Mucosa of rectum (tissue), 2 donors: ENCODE measurements around the gene NOB1.

ENCODE experiments used
- H3K27ac ChIP-seq, 2 donors: one replicate each; pipeline ENCODE4 v1.7.0; 2013; ENCODE audit warnings: inconsistent platforms in 2 of 2, low read depth in 2 of 2, low read length in 2 of 2
- H3K27me3 ChIP-seq, 2 donors: one replicate each; pipeline ENCODE4 v1.7.0; 2013; ENCODE audit warnings: low read length in 2 of 2; ENCODE audit not compliant: control insufficient read depth in 2 of 2, insufficient read depth in 2 of 2
- H3K36me3 ChIP-seq, 2 donors: one replicate each; pipeline ENCODE4 v1.7.0; 2013; ENCODE audit warnings: low read length in 2 of 2; ENCODE audit not compliant: control insufficient read depth in 2 of 2, insufficient read depth in 2 of 2
- H3K4me1 ChIP-seq, 2 donors: one replicate each; pipeline ENCODE4 v1.7.0; 2013; ENCODE audit warnings: low read length in 2 of 2, mild to moderate bottlenecking in 1 of 2; ENCODE audit not compliant: control insufficient read depth in 2 of 2, insufficient read depth in 2 of 2
- H3K4me3 ChIP-seq, 2 donors: one replicate each; pipeline ENCODE4 v1.7.0; 2013; ENCODE audit warnings: low read length in 2 of 2
- H3K9ac ChIP-seq, 2 donors: one replicate each; pipeline ENCODE4 v1.7.0; 2013; ENCODE audit warnings: low read length in 2 of 2, low read depth in 1 of 2, mild to moderate bottlenecking in 1 of 2
- H3K9me3 ChIP-seq, 2 donors: one replicate each; pipeline ENCODE4 v1.7.0; 2013; ENCODE audit warnings: low read length in 2 of 2; ENCODE audit not compliant: control insufficient read depth in 2 of 2
- donor health status: healthy.
- donor health status: Normal muscosa, but diverticular disease.

NOB1 gene

DNA sequence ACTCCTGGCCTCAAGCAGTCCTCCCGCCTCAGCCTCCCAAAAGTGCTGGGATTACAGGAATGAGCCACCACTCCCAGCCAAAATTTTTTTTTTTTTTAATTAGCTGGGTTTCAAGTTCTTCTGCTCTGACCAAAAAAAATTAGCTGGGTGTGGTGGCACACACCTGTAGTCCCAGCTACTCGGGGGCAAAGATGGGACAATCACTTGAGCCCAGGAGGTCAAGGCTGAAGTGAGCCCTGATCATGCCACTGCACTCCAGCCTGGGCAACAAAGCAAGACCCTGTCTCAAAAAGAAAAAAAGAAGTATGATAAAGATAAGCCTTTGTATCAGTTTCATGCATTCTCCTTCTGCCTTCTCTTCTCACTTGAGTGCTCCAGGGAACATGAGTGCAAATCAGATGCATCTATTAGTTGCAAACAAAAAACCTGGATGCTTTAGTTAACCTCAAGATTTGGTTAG lies 30.3 kb downstream of the NOB1 start:
- Histone ChIP-seq H3K4me3 (peak overlapping the region in 1 of 2 donors; percentile 33), H3K4me1 (peaks cover 12 to 28% of the 10 kb centered on the region in 2 donors), H3K27ac (peak overlapping the region; percentile 81 to 85), H3K36me3 (no peaks in the 10 kb centered on the region), H3K27me3 (no peaks in the 10 kb centered on the region), H3K9ac (peak overlapping the region in 1 of 2 donors; percentile 10), H3K9me3 (no peaks in the 10 kb centered on the region)

DNA sequence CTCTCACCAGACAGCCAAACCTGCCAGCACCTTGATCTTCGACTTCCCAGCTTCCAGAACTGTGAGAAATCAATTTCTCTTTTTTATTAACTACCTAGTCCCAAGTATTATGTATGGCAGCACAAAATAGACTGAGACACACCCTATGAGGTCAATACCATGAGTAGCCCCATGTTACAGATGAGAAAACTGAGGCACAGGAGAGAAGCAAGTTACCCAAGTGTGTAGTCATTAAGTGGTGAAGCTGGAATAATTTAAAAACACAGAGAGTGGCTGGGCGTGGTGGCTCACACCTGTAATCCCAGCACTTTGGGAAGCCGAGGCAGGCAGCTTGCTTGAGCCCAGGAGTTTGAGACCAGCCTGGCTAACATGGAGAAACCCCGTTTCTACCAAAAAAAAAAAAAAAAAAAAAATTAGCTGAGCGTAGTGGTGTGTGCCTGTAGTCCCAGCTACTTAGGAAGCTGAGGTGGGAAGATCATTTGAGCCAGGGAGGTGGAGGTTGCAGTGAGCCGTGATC lies 33.2 kb downstream of the NOB1 start:
- no peaks in the 10 kb centered on the region for H3K27me3 ChIP-seq
- no peaks in the 10 kb centered on the region for H3K9me3 ChIP-seq
- no peak overlapping the region for H3K4me3 ChIP-seq
- H3K9ac ChIP-seq = no peak overlapping the region
- H3K27ac ChIP-seq = no peak overlapping the region
- peaks cover 6 to 18% of the 10 kb centered on the region in 2 donors for H3K4me1 ChIP-seq
- peaks cover 4 to 7% of the 10 kb centered on the region in 2 donors for H3K36me3 ChIP-seq

DNA sequence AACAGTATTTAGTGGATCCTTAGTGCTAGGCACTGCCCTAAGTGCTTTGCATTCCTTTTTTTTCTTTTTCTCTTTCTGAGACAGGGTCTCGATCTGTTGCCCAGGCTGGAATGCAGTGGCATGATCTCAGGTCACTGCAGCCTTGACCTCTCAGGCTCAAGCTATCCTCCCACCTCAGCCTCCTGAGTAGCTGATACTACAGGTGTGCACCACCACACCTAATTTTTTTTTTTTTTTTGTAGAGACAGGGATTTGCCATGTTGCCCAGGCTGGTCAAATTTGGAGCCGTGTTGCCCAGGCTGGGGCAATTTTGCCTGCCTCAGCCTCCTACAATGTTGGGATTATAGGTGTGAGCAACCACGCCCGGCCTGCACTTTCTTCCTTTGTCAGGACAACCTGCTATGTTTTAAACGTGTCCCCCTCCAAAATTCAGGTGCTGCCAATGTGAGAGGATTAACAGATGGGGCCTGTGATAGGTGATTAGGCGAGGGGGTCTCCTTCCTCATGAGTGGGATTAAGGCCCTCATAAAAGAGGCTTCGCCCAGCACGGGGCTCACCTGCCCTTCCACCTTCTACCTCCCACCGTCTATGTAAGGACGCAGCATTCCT lies 33.8 kb downstream of the NOB1 start:
- no peak overlapping the region for H3K4me3 ChIP-seq
- H3K4me1 ChIP-seq = peaks cover 3 to 16% of the 10 kb centered on the region in 2 donors
- H3K9ac ChIP-seq = no peak overlapping the region
- no peaks in the 10 kb centered on the region for H3K9me3 ChIP-seq
- H3K27me3 ChIP-seq = no peaks in the 10 kb centered on the region
- H3K36me3 ChIP-seq = peaks cover 4 to 7% of the 10 kb centered on the region in 2 donors
- no peak overlapping the region for H3K27ac ChIP-seq

DNA sequence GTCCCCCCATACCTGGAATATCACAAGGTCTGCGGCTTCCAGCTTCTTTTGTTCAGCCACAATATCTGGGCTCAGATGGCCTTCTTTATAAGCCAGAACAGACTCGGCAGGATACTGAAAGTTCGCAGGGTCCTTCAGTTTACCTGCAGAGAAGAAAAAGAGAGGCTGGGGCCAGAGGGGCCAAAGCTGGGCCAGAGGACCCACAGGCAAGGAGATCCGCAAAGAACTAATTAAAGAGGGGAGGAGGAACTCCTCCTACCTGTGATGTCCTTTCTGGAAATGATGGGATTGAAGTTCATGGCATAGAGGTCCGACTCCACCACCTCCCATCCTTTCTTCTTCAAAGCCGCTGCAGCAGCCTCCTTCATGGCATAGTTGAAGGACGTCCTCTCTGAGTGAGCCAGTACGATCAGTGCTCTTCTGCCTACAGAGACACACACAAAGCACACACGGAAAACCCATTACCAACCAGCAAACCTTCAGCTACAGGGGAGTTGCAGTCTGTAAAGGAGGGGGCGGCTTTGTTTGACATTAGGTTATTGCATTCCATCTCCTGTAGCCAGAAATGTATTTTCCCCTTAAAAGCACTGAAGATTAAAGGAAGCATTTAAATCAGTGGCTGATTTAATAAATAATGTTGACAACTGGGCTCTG lies 36.5 kb downstream of the NOB1 start:
- H3K27me3 ChIP-seq = no peaks in the 10 kb centered on the region
- H3K9ac ChIP-seq = no peak overlapping the region
- no peak overlapping the region for H3K4me3 ChIP-seq
- peaks cover 5 to 7% of the 10 kb centered on the region in 2 donors for H3K36me3 ChIP-seq
- peaks cover 0 to 2% of the 10 kb centered on the region in 2 donors for H3K4me1 ChIP-seq
- H3K9me3 ChIP-seq = no peaks in the 10 kb centered on the region
- no peak overlapping the region for H3K27ac ChIP-seq

DNA sequence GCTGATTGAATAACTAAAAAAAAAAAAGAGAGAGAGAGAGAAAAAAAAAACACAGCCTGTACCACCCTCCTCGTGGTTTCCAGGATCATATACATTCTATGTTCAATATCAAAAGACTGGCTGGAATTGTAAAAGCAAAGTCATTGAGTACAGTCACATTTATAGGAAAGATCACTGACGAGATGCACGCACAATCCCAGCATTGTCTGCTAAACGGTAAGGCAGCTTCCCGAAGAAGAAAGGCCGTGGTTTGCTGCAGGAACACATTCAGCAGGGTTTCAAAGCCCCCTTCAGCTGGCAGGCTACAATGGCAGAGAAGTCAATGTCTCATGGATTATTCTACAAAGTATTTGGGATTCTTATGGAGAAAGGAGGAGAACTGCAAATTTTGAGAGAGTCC lies 37.7 kb downstream of the NOB1 start:
- Histone ChIP-seq H3K9ac (no peak overlapping the region), H3K4me1 (peaks cover 0 to 2% of the 10 kb centered on the region in 2 donors), H3K27me3 (no peaks in the 10 kb centered on the region), H3K36me3 (peaks cover 10% of the 10 kb centered on the region in 2 donors), H3K9me3 (no peaks in the 10 kb centered on the region), H3K27ac (no peak overlapping the region), H3K4me3 (no peak overlapping the region)

DNA sequence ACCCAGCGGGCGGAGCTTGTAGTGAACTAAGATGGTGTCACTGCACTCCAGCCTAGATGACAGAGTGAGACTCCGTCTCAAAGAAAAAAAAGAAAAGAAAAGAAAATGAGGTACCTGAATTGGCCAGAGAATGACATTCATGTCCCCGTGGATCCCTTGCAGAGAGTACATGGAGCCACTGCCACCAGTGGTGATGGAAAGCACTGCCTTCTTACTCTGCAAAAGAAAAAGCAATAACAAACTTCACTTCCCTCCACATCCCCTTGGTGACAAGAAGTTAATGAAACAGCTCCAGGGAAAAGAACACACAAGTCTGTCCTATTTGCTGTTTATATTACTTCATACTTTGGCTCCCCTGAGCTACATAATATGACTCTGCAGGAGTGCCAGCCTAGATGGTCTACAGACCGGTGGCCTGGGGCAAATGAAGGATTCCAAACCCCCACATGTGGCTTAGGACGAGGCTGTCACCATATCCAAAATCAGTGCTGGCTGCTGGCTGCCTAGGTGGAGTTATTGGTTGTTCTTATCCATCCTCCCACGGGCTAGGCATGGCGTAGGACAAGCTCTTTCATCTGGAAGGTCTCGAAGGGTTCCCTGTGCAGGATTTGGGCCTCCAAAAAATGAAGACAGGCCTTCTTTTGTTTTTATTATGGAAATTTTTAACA lies 41.7 kb downstream of the NOB1 start:
- no peak overlapping the region for H3K9ac ChIP-seq
- H3K4me3 ChIP-seq = no peak overlapping the region
- H3K27ac ChIP-seq = no peak overlapping the region
- H3K36me3 ChIP-seq = peaks cover 10 to 16% of the 10 kb centered on the region in 2 donors
- H3K27me3 ChIP-seq = no peaks in the 10 kb centered on the region
- H3K4me1 ChIP-seq = no peaks in the 10 kb centered on the region
- H3K9me3 ChIP-seq = no peaks in the 10 kb centered on the region

DNA sequence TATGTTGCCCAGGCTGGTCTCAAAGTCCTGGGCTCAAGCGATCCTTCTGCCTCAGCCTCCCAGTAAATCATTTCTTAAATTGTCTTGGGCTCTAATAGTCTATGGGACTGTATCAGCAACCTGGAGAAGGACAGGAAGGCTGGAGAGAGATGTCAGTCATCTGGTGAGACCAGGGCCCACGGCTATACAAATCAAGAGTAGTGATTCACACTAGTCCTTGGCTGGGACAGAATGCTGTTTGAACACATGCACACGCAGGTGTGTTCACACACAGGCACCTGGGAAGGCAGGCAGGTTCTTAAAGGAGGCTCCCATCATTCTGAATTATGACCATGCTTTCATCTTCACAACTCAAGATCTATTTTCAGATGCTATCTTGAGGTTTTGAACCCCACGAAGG lies 42.4 kb downstream of the NOB1 start:
- Histone ChIP-seq H3K36me3 (peaks cover 8 to 15% of the 10 kb centered on the region in 2 donors), H3K27me3 (no peaks in the 10 kb centered on the region), H3K9ac (no peak overlapping the region), H3K4me3 (no peak overlapping the region), H3K27ac (no peak overlapping the region), H3K4me1 (no peaks in the 10 kb centered on the region), H3K9me3 (no peaks in the 10 kb centered on the region)

DNA sequence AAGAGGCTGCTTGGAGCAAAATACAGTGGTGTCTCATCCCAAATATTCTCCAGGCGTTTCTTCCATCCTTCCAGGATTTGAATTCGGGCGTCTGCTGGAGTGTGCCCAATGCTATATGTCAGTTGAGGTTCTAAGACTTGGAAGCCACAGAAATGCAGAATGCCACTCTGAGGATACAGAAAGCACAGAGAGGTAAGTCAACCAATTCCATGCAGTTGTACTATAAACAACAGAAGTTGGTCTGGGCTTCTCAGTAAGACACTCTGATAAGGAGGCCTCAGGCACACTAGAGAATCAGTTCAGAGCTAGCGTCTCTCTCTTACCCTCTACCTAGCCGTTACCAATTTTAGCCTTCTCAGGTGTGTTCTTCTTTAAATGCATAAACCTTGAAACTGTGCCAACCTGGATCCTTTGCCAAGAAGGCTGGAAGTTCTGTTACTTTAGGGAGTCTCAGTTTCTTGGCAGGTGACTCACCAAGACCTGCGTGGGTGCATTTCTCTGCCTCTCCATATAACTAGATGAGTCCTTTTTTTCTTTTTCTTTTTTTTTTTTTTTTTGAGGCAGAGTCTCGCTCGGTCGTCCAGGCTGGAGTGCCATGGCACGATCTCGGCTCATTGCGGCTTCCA lies 43.5 kb downstream of the NOB1 start:
- Histone ChIP-seq H3K27ac (peak overlapping the region in 1 of 2 donors; percentile 16), H3K27me3 (no peaks in the 10 kb centered on the region), H3K9ac (no peak overlapping the region), H3K4me1 (peaks cover 0 to 5% of the 10 kb centered on the region in 2 donors), H3K4me3 (no peak overlapping the region), H3K36me3 (peaks cover 6 to 12% of the 10 kb centered on the region in 2 donors), H3K9me3 (no peaks in the 10 kb centered on the region)

DNA sequence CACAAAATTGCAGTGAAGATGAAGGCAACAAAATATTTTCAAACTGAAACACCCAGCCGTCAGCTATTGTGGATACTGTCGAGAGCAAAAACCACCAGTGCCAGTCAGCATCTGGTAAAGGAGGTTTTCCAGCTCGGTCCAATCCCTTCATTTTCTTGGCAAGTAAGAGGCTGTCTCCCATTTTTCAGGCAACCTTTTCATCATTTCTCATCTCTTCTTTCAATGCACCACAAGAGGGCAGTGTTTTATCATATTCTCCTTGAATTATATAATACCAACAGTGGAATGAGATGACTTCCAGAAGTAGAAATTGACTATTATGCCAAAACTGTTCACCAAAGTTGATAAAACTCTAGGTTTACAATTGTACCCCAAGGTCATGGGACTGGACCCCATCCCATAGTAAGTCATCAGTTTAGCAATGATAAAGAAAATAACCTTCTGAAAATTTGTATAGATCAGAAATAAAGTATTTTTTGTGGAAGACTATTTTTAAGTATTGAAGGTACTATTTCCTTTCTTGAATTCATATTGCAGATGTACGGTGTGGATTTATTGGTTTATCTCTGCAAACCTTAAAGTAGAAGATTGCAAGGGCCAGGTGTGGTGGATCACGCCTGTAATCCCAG lies 45.2 kb downstream of the NOB1 start:
- H3K9ac ChIP-seq = no peak overlapping the region
- H3K27me3 ChIP-seq = no peaks in the 10 kb centered on the region
- H3K27ac ChIP-seq = peak overlapping the region in 1 of 2 donors; percentile 32
- peaks cover 0 to 6% of the 10 kb centered on the region in 2 donors for H3K4me1 ChIP-seq
- peaks cover 6 to 12% of the 10 kb centered on the region in 2 donors for H3K36me3 ChIP-seq
- no peak overlapping the region for H3K4me3 ChIP-seq
- no peaks in the 10 kb centered on the region for H3K9me3 ChIP-seq
